Breast epithelium (tissue), 4 donors: ENCODE results near the gene POU3F3. TPM values are rescaled to one million over a fixed set of nuclear protein-coding genes. Genes with fewer than 3 reads are reported as not detected.

Source experiments
- DNase-seq, 2 donors: peaks; one replicate each; pipeline ENCODE4 v3.0.0-alpha.2; 2019; ENCODE audit warnings: low spot score in 2 of 2
- H3K27ac ChIP-seq, 2 donors: fragments of 200-600 bp; sonication (generic) in 1 of 2; one replicate each; pipeline ENCODE4 v1.5.1; 2016 to 2019; ENCODE audit warnings: mild to moderate bottlenecking in 1 of 2
- H3K27me3 ChIP-seq, 2 donors: fragments of 200-600 bp; sonication (generic) in 1 of 2; one replicate each; pipeline versions ENCODE4 v1.5.1 to v1.6.0; 2017 to 2019; ENCODE audit warnings: control low read depth in 1 of 2, mild to moderate bottlenecking in 1 of 2
- H3K36me3 ChIP-seq: fragments of 200-600 bp; one replicate; pipeline ENCODE4 v1.5.1; 2019
- H3K4me1 ChIP-seq, 2 donors: fragments of 200-600 bp; sonication (generic); one replicate each; pipeline ENCODE4 v1.5.1; 2016 to 2019; ENCODE audit warnings: control low read depth in 1 of 2
- H3K4me3 ChIP-seq, 3 donors: fragments of 200-600 bp; sonication (generic); 1 replicate in 2 of 3; 2 replicates in 1 of 3; pipeline ENCODE4 v1.5.1; 2016 to 2019; ENCODE audit warnings: mild to moderate bottlenecking in 3 of 3, moderate library complexity in 2 of 3
- H3K9me3 ChIP-seq, 2 donors: fragments of 200-600 bp; sonication (generic) in 1 of 2; one replicate each; pipeline ENCODE4 v1.5.1; 2016 to 2019; ENCODE audit warnings: control low read depth in 1 of 2
- CTCF ChIP-seq, 3 donors: fragments of 450-650 bp; IDR thresholded peaks; one replicate each; pipeline ENCODE4 v1.5.1; 2016 to 2017; ENCODE audit warnings: antibody characterized with exemption in 3 of 3, mild to moderate bottlenecking in 3 of 3, moderate library complexity in 3 of 3
- POLR2A ChIP-seq: fragments of 450-650 bp; IDR thresholded peaks from one replicate; pipeline ENCODE4 v1.6.1; 2016; ENCODE audit warnings: antibody characterized with exemption, mild to moderate bottlenecking, moderate library complexity
- POLR2AphosphoS5 ChIP-seq, 3 donors: sonication (generic); formaldehyde crosslinking; IDR thresholded peaks; one replicate each; pipeline ENCODE4 v1.6.1; 2017; ENCODE audit warnings: antibody characterized with exemption in 3 of 3
- intact Hi-C: fragments of 100-400 bp; cut with DNase I; formaldehyde crosslinking; loops from one replicate; pipeline ENCODE4 v1.15.1; 2023; ENCODE audit warnings: low total_unique reads
- total RNA-seq, 3 donors: library from RNA; depleted of rRNA; stranded (reverse); fragments of >200 nt; gene quantifications; one replicate each; pipeline ENCODE4 v1.1.0, GENCODE V29; 2016

Gene POU3F3
- total RNA-seq, 3 donors from 2014 or later, result 0.32 to 3.4 (median 0.98) TPM

DNA sequence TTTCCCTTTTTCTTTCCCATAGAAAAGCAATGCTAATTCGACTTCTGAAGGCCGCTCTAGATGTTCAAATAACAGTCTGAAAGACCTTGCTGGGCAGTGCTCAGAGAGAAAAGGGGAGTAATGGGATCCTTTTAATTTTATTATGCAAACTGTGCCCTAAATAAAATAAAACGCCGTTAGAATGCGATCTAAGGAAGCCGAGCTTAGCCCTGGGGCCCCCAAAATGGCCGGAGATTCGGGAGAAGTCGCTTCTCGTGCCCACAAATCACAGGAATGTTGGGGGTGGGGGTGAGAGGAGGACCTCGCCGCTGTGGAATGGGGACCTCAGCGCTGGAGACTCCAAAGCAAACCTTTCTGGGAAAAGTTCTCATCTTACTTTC is 8.4 kb upstream of the POU3F3 start:
- no peak for TF ChIP-seq POLR2A
- no peak for TF ChIP-seq CTCF (IDR thresholded peaks at IDR 0.05)
- no peak for TF ChIP-seq POLR2AphosphoS5 (IDR thresholded peaks at IDR 0.05)
- Histone ChIP-seq H3K4me1 (no peaks in the 10 kb centered on the region), H3K27ac (peak overlapping the region in 1 of 2 donors; percentile 40), H3K27me3 (peaks cover 5 to 88% of the 10 kb centered on the region in 2 donors), H3K9me3 (no peaks in the 10 kb centered on the region), H3K4me3 (peak overlapping the region in 2 of 3 donors; percentile 38 to 61), H3K36me3 (no peaks in the 10 kb centered on the region)
- intact Hi-C loops, result no loop called here
- no peak for DNase-seq

GRCh38 chr2:104845946-104846785 is 7.7 kb upstream of the POU3F3 start:
- Histone ChIP-seq H3K27ac (peak overlapping the region in 1 of 2 donors; percentile 40), H3K9me3 (no peaks in the 10 kb centered on the region), H3K4me3 (no peak overlapping the region), H3K27me3 (peaks cover 5 to 95% of the 10 kb centered on the region in 2 donors), H3K36me3 (no peaks in the 10 kb centered on the region), H3K4me1 (no peaks in the 10 kb centered on the region)
- no peak for DNase-seq
- intact Hi-C loops, result no loop called here
- no peak for TF ChIP-seq POLR2A
- no peak for TF ChIP-seq CTCF (IDR thresholded peaks at IDR 0.05)
- no peak for TF ChIP-seq POLR2AphosphoS5 (IDR thresholded peaks at IDR 0.05)

DNA sequence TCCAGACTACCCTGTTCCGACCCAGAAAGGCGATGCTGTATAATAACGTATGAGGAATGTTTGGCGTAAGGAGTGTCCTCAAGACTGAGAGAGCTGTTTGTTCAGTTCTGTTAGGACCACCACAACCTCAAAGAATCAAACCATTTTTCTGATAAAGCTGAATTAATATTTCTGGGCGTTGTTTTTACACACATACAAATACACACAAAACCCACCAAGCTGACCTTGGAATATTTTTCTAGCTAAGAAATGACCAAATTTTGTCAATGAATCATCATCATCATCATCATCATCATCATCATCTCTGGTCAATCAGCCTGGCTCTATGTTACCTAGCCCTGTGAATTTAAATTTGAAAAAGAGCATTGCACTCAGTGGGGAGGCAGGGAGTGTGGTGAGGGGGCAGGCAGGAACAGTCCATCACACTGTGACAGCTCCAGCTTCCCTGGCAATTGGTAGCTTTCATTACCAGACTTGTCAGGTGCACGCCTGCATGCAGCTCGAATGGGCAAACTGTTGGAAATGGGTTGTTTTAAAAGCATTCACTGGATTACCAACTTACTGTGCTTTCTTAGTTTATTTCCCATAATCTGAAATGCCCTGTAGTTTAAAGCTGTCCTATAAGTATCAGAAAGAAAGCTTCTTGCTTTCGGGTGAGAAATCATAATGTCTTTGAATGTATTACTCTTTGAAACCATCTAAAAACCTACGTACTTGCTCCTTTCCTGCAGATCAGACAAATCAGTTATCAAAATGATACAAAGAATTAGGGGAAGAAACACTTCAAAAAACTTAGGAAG is 6.9 kb upstream of the POU3F3 start:
- intact Hi-C loops, result no loop called here
- no peak overlapping the region for H3K4me3 ChIP-seq
- no peak for TF ChIP-seq POLR2AphosphoS5 (IDR thresholded peaks at IDR 0.05)
- TF ChIP-seq POLR2A, result no peak
- no peak for TF ChIP-seq CTCF (IDR thresholded peaks at IDR 0.05)
- no peak for DNase-seq
- peaks cover 5 to 99% of the 10 kb centered on the region in 2 donors for H3K27me3 ChIP-seq
- no peaks in the 10 kb centered on the region for H3K36me3 ChIP-seq
- no peaks in the 10 kb centered on the region for H3K9me3 ChIP-seq
- no peak overlapping the region for H3K27ac ChIP-seq
- H3K4me1 ChIP-seq, result peaks cover 0 to 2% of the 10 kb centered on the region in 2 donors

- Histone ChIP-seq H3K9me3 (no peaks in the 10 kb centered on the region), H3K27ac (no peak overlapping the region), H3K4me3 (no peak overlapping the region), H3K27me3 (peaks cover 9 to 99% of the 10 kb centered on the region in 2 donors), H3K4me1 (peaks cover 0 to 7% of the 10 kb centered on the region in 2 donors), H3K36me3 (no peaks in the 10 kb centered on the region)
- TF ChIP-seq POLR2A (no peak), CTCF (IDR thresholded peaks at IDR 0.05) (no peak), POLR2AphosphoS5 (IDR thresholded peaks at IDR 0.05) (no peak)
- intact Hi-C loops, result no loop called here
- DNase-seq, result no peak
Measured at GRCh38 chr2:104847586-104848160, 6.2 kb upstream of the POU3F3 start.
